NCI-H1436 treated with DMSO at 0.1 percent for 48 hours (cell line): ENCODE results near the gene CCR4.
"Not testable (repeated sequence)": the region's sequence is repeated elsewhere in the genome, so short reads cannot be mapped to it uniquely, and the experiment has no call there.

ENCODE experiments used
- DNase-seq: peaks from one replicate; lab custom pipeline; 2025; lab: John Stamatoyannopoulos, UW

CCR4 gene

DNA sequence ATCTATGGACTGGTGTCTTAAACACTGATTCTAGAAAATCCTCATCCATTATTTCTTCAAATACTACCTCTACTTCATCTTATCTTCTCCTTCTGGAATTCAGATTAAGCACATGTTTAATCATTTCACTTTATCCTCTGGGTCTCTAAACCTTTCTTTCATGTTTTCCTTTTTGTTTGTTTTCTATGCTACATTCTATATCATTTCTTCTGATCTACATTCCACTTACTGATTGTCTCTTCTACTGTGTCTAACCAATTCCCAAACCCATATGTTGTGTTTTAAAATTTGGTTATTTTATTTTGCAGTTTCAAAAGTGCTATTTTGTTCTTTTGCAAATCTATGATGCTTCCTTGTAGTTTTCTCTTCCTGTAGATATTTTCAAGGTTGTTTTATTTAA is 31.7 kb downstream of the CCR4 start:
- DNase-seq, result no peak

DNA sequence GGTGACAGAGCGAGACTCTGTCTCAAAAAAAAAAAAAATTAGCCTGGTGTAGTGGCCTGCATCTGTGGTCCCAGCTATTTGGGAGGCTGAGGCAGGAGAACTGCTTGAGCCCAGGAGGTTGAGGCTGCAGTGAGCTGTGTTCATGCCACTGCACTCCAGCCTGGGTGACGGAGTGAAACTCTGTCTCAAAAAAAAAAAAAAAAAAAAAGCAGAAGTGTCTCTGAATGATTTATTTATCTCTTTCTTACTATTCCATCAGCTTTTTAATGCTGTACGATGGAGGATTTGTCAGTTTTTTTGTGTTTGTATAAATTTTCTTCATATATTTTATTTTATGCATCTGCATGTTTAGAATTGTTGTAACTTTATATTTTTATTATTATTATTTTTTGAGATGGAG is 33.5 kb downstream of the CCR4 start:
- not testable (repeated sequence) for DNase-seq

DNA sequence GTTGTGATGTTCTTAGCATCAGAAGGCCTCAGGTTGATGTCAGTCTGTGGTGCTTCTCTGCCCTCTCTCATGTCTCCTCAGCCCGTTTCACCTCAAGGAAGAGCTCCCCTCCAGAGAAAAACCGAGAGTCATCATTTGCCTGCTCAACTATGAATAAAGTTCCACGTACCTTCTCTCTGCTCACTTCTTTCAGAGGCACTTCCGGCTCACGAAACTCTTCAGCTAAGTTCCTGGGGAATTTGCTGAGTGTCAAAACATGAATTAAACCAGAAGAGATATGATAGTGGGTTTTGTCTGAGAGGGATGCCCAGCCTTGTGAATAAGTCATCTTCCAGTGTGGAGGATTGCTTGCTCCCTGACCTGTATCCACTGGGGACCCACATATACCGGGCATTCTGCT is 37.7 kb downstream of the CCR4 start:
- DNase-seq, result no peak

DNA sequence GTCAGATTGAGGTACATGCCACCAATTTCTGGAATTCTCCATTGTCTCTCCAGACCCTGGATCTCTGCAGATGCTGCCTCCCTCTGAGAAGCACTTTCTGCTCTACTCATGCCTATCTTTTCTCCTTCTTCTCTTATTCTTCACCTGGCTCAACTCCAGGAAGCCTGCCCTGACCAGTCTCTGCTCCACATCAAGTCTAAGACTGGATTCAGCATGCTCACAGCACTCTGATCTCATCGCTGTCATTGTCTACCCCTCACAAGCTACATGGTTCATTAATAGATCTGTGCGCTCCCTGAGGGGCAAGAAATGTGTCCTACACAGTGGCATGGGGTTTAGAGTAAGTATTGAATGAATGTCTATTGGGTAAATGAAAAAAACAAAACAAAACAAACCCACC is 38.7 kb downstream of the CCR4 start:
- no peak for DNase-seq

DNA sequence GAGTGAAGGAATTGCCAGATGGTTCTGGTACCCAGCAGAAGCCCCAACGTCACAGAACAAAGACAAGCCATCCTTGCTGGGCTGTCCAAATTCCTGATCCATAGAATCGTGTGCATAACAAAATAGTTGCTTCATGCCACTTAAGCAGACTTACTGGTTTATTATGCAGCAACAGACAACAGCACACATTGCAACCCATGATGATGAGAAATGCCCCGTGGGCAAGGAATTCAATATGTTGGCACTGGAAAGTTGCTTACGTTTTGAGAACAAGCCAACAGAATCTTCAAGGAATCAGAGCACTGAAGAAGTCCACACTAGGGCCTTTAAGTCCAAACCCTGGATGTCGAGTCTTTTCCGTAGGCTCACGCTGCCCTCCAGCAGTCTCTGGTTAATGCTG is 40.3 kb downstream of the CCR4 start:
- no peak for DNase-seq

DNA sequence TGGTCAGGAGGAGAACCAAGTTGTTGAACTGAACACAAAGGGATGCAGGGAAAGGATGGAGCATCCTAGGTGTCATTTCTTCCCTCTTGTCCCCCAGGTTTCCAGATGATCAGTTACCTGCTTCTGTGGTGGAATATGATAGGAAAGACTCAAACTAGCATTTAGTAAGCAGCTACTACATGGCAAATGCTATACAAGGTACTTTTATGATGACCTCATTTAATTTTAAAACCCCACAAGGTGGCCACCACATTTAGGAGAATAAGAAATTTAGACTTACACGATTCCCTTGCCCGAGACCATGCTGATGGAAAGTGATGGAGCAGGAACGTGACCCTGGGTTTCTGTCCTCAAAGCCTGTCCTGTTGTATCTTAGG is 40.9 kb downstream of the CCR4 start:
- no peak for DNase-seq

DNA sequence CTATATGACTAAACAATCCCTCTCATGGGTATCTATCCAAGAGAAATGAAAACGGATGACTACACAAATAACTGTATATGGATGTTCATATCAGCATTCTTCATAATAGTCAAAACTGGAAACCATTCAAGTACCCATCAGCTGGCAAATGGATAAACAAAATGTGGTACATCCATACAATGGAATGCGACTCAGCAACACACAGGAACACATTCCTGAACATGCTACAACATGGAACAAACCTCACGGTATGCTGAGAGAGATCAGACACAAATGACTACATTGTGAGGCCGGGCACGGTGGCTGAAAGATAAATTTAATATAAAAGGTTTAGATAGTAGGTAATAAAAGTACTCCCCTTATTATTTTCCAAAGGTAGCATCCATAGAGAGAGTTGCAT is 42.6 kb downstream of the CCR4 start:
- no peak for DNase-seq

DNA sequence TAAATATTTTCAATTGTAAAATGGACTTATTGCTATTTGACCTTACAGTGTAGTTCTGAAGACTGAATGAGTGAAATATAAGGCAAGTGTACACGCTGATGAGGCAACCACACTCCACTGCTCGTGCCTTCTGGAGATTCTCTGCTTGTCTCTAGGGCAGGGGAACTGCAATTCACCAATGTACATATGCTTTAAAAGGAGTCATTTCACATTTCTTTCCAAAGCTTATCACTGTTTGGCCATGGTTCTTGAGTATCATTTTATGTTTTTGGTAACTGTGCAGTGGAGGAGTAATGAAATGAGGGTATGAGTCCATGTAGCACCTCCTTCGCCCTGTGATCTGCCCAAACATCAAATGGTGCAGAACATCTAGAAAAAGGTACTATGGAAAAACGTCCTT is 43.7 kb downstream of the CCR4 start:
- no peak for DNase-seq

DNA sequence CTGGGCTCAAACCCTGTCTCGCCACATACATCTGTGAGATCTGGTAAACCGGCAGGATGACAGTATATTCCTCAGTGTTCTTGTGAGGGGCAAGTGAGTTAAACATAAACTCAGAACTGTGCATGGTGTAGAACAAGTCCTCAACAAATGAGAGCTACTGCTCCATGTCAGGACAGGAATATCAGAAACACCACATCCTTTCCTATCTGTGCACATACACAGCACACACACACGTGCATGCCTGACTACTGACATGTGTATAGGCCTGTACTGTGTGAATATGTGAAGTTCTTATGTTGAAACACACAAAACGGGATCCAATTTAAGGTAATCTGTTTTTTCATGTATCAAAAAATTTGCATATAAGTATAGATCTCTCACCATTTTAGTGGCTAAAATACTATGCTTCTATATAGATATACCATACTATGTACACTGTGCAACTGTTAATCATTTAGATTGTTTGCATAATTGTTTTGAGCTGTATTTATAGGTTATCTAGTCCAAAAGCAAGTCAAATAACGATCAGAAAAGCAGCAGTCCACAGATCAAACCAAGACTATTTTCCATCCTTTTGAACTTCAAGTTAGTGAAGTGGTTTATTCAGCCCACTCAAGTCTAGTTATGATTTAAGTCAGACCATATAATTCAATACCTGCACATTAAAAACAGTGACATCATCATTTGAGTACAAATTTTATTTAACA is 44.8 kb downstream of the CCR4 start:
- DNase-seq, result no peak

DNA sequence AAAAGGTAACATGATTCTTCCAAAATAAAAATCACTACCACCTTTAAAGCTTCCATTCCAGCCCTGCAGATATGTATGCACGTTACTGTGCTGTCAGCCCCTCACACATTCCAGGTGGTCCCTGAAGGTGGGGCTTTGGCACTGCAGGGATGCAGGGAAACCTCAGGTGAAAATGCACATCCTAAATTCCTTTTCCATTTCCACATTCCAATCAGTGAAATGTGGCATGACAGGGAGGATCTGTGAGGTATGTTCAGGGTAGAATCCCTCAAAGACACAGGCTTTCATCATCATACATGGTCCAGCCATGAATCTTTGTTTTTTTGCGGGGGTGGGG is 45.3 kb downstream of the CCR4 start:
- no peak for DNase-seq

DNA sequence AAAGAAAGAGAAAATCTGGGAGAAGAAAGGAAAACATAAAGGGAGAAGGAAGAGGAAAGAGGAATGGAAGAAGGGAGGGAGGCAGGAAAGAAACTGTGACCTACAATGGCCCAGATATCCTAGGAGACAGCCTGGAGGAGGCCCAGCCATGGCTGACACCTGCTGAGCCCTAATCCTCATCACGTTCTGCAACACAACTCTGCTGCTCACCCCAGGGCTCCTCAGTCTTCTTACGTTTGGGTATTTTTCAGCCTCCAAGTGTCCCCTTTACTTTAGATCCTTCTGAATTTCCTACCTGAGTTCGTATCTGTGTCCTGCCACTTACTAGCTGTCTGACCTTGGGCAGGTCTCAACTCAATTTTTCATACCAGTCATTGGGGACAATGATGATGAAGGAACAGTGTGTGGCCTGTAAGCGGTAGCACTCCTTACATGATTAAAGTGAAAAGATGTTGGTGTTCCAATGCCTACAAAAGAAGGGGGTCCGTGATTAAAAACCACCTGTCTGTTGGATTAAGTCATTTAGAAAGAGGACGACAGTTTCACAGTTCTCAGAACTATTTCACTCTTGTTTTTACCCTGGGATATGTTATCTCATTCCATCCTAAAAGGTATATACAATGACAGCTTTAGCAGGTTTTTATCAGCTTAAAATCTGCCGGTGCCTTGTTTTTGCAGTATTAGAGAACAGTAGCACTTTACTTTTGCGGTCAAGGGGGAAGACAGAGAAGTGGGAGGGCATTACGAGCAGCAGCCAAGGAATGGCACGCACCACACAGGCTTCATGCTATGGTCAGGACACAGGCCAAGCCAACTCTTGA is 47.4 kb downstream of the CCR4 start:
- no peak for DNase-seq

DNA sequence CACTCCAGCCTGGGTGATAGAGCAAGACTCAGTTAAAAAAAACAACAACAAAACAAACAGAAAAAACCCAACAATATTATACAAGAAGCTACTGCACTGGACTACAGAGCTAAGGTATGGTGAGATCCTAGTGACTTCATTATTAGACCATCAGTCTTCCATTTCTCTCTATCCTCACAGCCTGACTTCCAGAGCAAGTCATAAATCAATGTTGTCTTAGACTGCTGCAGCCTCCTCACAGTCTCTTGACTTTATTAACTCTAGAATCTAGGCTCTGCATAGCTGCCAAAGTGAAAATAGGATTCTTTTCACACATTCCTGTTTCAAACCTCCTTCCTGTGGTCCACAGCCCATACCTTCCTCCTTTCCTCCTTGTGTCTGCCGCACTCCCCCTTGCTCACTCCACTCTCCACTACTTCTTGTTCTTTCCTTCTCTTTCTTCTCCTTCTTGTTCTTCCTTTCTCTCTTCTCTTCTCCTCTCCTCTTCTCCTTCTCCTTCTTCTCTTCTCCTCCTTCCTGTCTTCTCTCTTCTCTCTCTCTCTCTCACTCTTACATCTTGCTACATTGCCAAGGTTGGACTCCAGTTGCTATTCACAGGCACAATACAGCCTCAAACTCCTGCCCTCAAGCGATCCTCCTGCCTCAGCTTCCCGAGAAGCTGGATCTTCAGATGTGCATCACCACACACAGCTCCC is 49.4 kb downstream of the CCR4 start:
- no peak for DNase-seq

DNA sequence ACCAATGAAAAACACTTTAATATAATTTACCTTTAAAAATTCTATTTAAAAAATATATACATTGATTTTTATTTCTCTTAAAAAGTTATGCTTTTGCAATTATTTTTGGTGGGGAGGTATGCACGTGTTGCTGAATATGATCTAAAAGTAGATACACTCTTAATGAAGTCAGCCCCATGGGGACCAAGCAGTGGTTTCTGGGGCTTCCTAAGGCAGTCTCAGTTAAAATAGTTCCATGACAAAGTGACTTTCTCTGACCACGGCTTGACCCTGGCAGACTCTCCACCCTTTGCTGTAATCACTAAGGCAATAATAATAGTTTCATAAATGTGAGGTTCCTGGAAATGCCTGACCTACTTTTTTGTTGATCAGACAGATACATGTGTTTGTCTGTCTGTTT is 50.4 kb downstream of the CCR4 start:
- no peak for DNase-seq

DNA sequence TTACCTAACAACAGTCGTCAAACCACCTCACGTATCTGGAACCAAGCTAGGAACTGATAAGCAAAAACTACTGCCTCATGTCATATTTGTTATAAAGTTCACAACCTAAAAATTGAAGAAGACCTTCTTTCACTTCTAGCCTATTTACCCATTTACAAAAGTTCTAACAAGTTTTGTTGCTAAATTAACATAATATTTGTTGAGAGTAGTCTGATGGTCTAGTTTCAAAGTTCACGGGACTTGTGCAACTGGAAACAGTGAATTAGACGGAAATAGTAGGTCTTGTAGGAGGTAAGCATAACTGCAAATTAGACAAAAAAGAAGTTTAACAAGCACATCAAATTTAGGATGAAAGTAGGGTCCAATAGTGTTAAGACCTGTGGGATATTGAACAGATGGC is 51.9 kb downstream of the CCR4 start:
- DNase-seq, result no peak

DNA sequence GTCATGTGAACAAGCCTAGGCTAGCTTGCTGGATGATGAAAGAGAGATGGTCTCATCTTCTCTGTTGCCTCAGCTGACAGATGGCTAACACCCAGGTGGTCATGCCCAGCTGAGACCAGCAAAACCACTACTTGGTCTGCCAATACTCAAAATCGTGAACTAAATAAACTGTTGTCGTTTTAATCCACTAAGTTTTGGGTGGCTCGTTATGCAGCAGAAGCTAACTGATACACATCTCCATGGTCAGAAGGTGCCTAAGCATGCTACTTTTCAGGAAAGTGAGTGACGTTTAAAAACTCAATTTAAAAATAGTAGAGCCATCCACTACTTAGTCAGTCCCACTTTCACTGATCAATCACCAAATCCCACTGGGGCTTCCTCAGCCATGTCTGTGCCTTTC is 52.8 kb downstream of the CCR4 start:
- DNase-seq, result no peak

DNA sequence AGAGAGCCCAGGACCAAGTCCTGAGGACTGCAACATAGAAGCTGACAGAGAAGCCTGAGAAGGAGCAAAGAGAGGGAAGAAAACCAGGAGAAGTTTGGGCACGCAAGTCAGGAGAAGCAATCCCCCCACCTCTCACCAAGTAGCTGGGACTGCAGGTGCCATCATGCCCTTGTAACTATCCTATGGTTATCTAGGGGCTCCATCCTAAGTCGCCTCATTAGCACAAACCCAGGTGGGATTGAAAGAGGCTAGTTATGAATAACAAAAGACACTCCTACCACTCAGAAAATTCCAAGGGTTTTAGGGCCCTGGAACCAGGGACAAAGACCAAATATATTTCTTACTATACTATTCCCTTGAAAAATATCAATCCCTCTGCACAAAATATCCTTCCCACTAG is 53.5 kb downstream of the CCR4 start:
- DNase-seq, result no peak
